Gastroesophageal sphincter (tissue), 4 donors: ENCODE data around the gene PTPN1. TPM values are rescaled to one million over a fixed set of nuclear protein-coding genes. Genes with fewer than 3 reads are reported as not detected.

Source experiments
- ATAC-seq: fragments of 150-250 bp; one replicate; pipeline ENCODE4 v1.9.1; 2016; ENCODE audit warnings: mild to moderate bottlenecking, moderate library complexity
- H3K27ac ChIP-seq, 4 donors: fragments of 200-600 bp; sonication (generic) in 3 of 4; 1 replicate in 3 of 4; 2 replicates in 1 of 4; pipeline ENCODE4 v1.5.1; 2016 to 2019
- H3K27me3 ChIP-seq: fragments of 200-600 bp; sonication (generic); one replicate; pipeline ENCODE4 v1.5.1; 2019
- H3K36me3 ChIP-seq, 2 donors: fragments of 200-600 bp; sonication (generic); one replicate each; pipeline ENCODE4 v1.5.1; 2019; ENCODE audit warnings: control low read depth in 1 of 2
- H3K4me1 ChIP-seq, 3 donors: fragments of 200-600 bp; sonication (generic); 1 replicate in 2 of 3; 2 replicates in 1 of 3; pipeline ENCODE4 v1.5.1; 2016 to 2019; ENCODE audit warnings: control low read depth in 2 of 3
- H3K4me3 ChIP-seq, 2 donors: fragments of 200-600 bp; sonication (generic); one replicate each; pipeline ENCODE4 v1.5.1; 2019; ENCODE audit warnings: mild to moderate bottlenecking in 1 of 2, moderate library complexity in 1 of 2
- H3K9me3 ChIP-seq, 3 donors: fragments of 200-600 bp; sonication (generic); one replicate each; pipeline ENCODE4 v1.5.1; 2017 to 2019; ENCODE audit warnings: control low read depth in 2 of 3
- EP300 ChIP-seq: sonication (generic); formaldehyde crosslinking; IDR thresholded peaks from one replicate; pipeline ENCODE4 v1.6.1; 2017; ENCODE audit warnings: antibody characterized with exemption, mild to moderate bottlenecking
- POLR2A ChIP-seq, 2 donors: fragments of 450-650 bp; IDR thresholded peaks; one replicate each; pipeline ENCODE4 v1.6.1; 2017; ENCODE audit warnings: antibody characterized with exemption in 2 of 2, mild to moderate bottlenecking in 2 of 2, moderate library complexity in 1 of 2
- POLR2AphosphoS5 ChIP-seq: sonication (generic); formaldehyde crosslinking; IDR thresholded peaks from one replicate; pipeline ENCODE4 v1.6.1; 2017; ENCODE audit warnings: antibody characterized with exemption
- WGBS, 2 donors: methylation state at CpG; one replicate each; pipeline ENCODE4 v1.1.5; 2018; ENCODE audit warnings: low coverage in 1 of 2; 5-methylcytosine and 5-hydroxymethylcytosine counted together
- total RNA-seq, 4 donors: library from RNA; depleted of rRNA; stranded (reverse); fragments of >200 nt; gene quantifications; one replicate each; pipeline ENCODE4 v1.1.0, GENCODE V29; 2016
- TF ChIP-seq, protein P1 (sequence below), 4 experiments: fragments of 200-600 bp in 2 of 4; fragments of 450-650 bp in 2 of 4; sonication (generic) in 1 of 4; IDR thresholded peaks; one replicate each; pipeline ENCODE4 v1.5.1; 2017 to 2019; ENCODE audit warnings: antibody characterized with exemption in 4 of 4, mild to moderate bottlenecking in 2 of 4, moderate library complexity in 2 of 4

PTPN1 gene
- total RNA-seq, 4 donors from 2014 or later = 27.6 to 43.6 (median 38.4) TPM

DNA sequence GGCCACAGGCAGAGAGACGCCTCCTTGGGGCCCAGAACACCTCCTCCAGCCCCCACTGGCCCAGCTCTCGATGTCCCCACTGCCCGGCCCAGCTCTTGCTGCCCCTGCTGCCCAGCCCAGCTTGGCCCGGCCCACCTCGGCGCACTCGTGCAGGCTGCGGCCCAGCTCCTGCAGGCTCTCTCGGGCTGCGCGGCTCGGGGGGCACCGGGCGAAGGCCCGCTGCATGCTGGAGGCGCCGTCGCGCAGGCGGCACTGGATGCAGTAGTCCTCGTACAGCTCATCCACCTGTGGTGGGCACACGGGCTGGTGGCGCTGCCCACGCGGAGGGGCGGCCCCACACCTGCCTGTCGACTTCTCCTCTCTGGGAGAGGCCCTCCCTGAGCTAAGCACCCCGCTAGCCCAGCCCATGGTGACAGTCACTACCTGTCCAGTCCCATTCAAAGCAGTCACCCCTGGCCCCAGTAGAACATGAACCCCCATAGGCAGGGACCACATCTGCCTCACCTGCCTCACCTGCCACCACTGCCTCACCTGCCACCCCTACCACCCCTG, 99.3 kb downstream of the PTPN1 start:
- no peak for ATAC-seq
- H3K4me3 ChIP-seq = no peak overlapping the region
- H3K27ac ChIP-seq = no peak overlapping the region
- H3K9me3 ChIP-seq = no peaks in the 10 kb centered on the region
- TF ChIP-seq EP300 = no peak
- no peak for TF ChIP-seq POLR2AphosphoS5
- TF ChIP-seq POLR2A (IDR thresholded peaks at IDR 0.05) = no peak
- TF ChIP-seq, protein P1, sequence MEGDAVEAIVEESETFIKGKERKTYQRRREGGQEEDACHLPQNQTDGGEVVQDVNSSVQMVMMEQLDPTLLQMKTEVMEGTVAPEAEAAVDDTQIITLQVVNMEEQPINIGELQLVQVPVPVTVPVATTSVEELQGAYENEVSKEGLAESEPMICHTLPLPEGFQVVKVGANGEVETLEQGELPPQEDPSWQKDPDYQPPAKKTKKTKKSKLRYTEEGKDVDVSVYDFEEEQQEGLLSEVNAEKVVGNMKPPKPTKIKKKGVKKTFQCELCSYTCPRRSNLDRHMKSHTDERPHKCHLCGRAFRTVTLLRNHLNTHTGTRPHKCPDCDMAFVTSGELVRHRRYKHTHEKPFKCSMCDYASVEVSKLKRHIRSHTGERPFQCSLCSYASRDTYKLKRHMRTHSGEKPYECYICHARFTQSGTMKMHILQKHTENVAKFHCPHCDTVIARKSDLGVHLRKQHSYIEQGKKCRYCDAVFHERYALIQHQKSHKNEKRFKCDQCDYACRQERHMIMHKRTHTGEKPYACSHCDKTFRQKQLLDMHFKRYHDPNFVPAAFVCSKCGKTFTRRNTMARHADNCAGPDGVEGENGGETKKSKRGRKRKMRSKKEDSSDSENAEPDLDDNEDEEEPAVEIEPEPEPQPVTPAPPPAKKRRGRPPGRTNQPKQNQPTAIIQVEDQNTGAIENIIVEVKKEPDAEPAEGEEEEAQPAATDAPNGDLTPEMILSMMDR (IDR thresholded peaks at IDR 0.05) = no peak
- no peaks in the 10 kb centered on the region for H3K4me1 ChIP-seq
- peaks cover 0 to 40% of the 10 kb centered on the region in 2 donors for H3K36me3 ChIP-seq
- no peaks in the 10 kb centered on the region for H3K27me3 ChIP-seq
- 100% methylated on average over 1 of the region's 28 CpGs; no CpG with 5 or more reads in 1 of the 2 donors for WGBS, 2 donors

DNA sequence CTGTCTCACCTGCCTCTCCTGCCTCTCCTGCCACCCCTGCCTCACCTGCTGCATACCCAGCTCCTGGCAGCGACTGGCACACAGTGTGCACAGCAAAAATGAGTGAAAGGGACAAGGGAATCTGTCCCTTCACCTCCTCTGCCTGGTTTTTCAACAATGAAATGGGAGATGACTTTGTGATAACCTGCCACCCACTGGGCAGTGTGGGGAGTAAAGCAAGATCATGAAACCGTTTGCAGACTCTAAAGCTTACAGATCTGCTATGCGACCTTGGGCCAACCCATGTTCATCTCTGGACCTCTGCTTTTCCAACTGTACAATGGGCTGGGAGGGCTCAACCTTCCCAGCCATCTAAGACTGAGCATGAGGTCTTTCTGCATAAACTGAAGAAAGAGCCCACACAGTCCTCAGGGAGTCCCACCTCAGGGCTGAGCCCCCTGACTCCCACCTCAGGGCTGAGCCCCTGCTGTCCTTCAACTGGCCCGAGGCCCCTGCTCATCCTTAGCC, 100.1 kb downstream of the PTPN1 start:
- 100% methylated on average over 1 of the region's 4 CpGs; no CpG with 5 or more reads in 1 of the 2 donors for WGBS, 2 donors
- Histone ChIP-seq H3K36me3 (peaks cover 0 to 42% of the 10 kb centered on the region in 2 donors), H3K27me3 (no peaks in the 10 kb centered on the region), H3K4me1 (no peaks in the 10 kb centered on the region), H3K4me3 (no peak overlapping the region), H3K27ac (no peak overlapping the region), H3K9me3 (no peaks in the 10 kb centered on the region)
- TF ChIP-seq, protein P1 (IDR thresholded peaks at IDR 0.05) = no peak
- no peak for TF ChIP-seq EP300
- TF ChIP-seq POLR2A (IDR thresholded peaks at IDR 0.05) = no peak
- no peak for ATAC-seq

DNA sequence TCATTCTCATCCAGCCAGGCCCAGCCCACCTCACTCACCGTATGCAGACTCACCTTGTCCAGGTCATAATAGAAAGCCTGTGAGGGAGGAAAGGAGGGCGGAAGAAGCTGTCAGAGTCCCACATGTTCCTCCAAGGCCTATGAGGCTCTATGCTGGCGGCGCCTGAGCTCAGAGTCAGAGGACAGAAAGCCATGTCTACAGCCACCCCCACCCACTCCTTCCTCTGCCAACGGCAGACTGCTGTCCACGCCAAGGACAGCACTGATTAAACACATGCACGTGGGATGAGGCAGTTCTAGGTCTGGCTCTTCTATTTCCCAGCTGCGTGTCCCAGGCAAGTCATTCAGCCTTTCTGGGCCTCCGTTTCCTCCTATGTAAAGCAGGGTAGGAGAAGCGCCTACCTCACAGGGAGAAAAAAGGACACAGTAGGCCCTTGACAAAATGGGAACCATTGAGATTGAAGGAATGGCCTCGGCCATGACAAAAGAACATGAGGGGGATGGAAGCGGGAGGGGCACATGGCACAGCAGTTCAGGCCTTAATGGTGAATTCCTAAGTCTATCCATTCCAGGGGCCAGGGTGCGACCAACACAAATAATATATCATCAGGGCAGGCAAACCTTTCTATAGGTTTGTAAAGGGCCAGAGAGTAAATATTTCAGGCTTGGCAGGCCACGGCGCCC, 101.1 kb downstream of the PTPN1 start:
- Histone ChIP-seq H3K4me1 (no peaks in the 10 kb centered on the region), H3K9me3 (no peaks in the 10 kb centered on the region), H3K4me3 (no peak overlapping the region), H3K27me3 (no peaks in the 10 kb centered on the region), H3K27ac (no peak overlapping the region), H3K36me3 (peaks cover 0 to 51% of the 10 kb centered on the region in 2 donors)
- ATAC-seq = peak; percentile 22
- no peak for TF ChIP-seq EP300
- TF ChIP-seq, protein P1 (IDR thresholded peaks at IDR 0.05) = no peak
- TF ChIP-seq POLR2AphosphoS5 = no peak
- no peak for TF ChIP-seq POLR2A (IDR thresholded peaks at IDR 0.05)
- WGBS, 2 donors = 53 to 100% methylated on average over 1 to 8 of the region's 15 CpGs

DNA sequence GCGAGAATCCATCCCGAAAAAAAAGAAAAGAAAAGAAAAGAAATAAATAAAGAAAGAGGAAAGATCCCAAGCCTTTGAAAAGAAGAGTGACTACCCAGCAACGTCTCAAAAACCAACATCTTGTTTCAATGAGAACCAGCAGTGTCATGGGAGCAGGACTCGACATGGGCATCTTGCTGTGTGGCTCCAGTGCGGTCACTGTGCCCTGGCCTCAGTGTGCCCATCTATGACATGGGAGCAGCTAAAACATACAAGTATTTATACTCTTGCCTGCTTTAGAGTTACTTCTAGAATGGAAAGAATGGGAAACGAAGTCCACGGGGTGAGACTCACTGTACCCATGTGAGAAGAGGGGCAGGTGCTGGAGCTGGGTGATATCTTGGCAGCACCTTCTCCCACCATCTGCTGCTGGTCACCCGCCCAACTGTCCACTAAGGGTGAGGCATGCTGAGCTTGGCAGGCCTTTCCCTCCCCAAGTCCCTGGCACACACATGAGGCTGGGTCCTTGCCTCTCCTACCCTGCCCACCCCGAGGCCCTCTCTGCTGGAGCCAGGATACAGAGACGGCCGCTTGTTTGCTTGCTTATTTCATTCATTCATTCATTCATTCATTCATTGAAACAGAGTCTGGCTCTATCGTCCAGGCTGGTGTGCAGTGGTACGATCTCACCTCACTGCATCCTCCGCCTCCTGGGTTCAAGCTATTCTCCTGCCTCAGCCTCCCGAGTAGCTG, 103.4 kb downstream of the PTPN1 start:
- TF ChIP-seq EP300 = no peak
- no peak for TF ChIP-seq POLR2A (IDR thresholded peaks at IDR 0.05)
- TF ChIP-seq, protein P1 (IDR thresholded peaks at IDR 0.05) = no peak
- no peak for TF ChIP-seq POLR2AphosphoS5
- ATAC-seq = no peak
- H3K36me3 ChIP-seq = peaks cover 0 to 40% of the 10 kb centered on the region in 2 donors
- H3K4me3 ChIP-seq = no peak overlapping the region
- H3K27ac ChIP-seq = no peak overlapping the region
- no peaks in the 10 kb centered on the region for H3K27me3 ChIP-seq
- WGBS, 2 donors = 80 to 91% methylated on average over 5 to 12 of the region's 15 CpGs
- no peaks in the 10 kb centered on the region for H3K9me3 ChIP-seq
- no peaks in the 10 kb centered on the region for H3K4me1 ChIP-seq
